Endodermal cell (in vitro differentiated cells): ENCODE data around the gene LAIR1. TPM values are rescaled to one million over a fixed set of nuclear protein-coding genes. Genes with fewer than 3 reads are reported as not detected.
A peak's percentile ranks its signal among the peaks of the same experiment; 100 is the strongest.

Experiments used
- DNase-seq: peaks from one replicate; pipeline ENCODE4 v3.0.0-alpha.2; 2017
- H3K27ac ChIP-seq: 2 replicates; pipeline ENCODE4 v1.5.1; 2013; ENCODE audit warnings: mild to moderate bottlenecking, low read depth, low read length, moderate library complexity
- H3K27me3 ChIP-seq: 2 replicates; pipeline ENCODE4 v1.6.1; 2013; ENCODE audit warnings: mild to moderate bottlenecking, low read length, moderate library complexity; ENCODE audit not compliant: insufficient read depth, control insufficient read depth, poor library complexity, severe bottlenecking
- H3K36me3 ChIP-seq: 2 replicates; pipeline ENCODE4 v1.7.0; 2013; ENCODE audit warnings: mild to moderate bottlenecking, low read length, moderate library complexity; ENCODE audit not compliant: control insufficient read depth, insufficient read depth
- H3K4me1 ChIP-seq: one replicate; pipeline ENCODE4 v1.7.0; 2013; ENCODE audit warnings: low read length; ENCODE audit not compliant: control insufficient read depth, insufficient read depth
- H3K4me3 ChIP-seq: 2 replicates; pipeline ENCODE4 v1.5.1; 2013; ENCODE audit warnings: mild to moderate bottlenecking, low read length, moderate library complexity
- H3K9ac ChIP-seq: 2 replicates; pipeline ENCODE4 v1.6.1; 2013; ENCODE audit warnings: mild to moderate bottlenecking, low read length, moderate library complexity; ENCODE audit not compliant: poor library complexity, severe bottlenecking; ENCODE audit errors: extremely low read depth
- H3K9me3 ChIP-seq: 2 replicates; pipeline ENCODE4 v1.6.1; 2013; ENCODE audit warnings: mild to moderate bottlenecking, low read length, moderate library complexity; ENCODE audit not compliant: control insufficient read depth
- H3K27ac Mint-ChIP-seq: 2 replicates; pipeline ENCODE4 v1.8.0; 2020; ENCODE audit warnings: mixed read lengths
- H3K27me3 Mint-ChIP-seq: 2 replicates; pipeline ENCODE4 v1.8.0; 2021; ENCODE audit warnings: mild to moderate bottlenecking, mixed read lengths; ENCODE audit not compliant: insufficient read depth
- H3K36me3 Mint-ChIP-seq: 2 replicates; pipeline ENCODE4 v1.8.0; 2020; ENCODE audit warnings: low read depth, mixed read lengths
- H3K4me1 Mint-ChIP-seq: 2 replicates; pipeline ENCODE4 v1.8.0; 2020; ENCODE audit warnings: mixed read lengths
- H3K4me3 Mint-ChIP-seq: 2 replicates; pipeline ENCODE4 v1.8.0; 2020; ENCODE audit warnings: mild to moderate bottlenecking, moderate library complexity, mixed read lengths
- H3K9me3 Mint-ChIP-seq: 2 replicates; pipeline ENCODE4 v1.8.0; 2020; ENCODE audit warnings: mild to moderate bottlenecking, mixed read lengths
- WGBS, 2 experiments: methylation state at CpG; one replicate each; pipeline versions ENCODE4 v1.1.5 to v1.1.7; 2013; ENCODE audit warnings: missing lambda C conversion rate in 2 of 2, mixed read lengths in 1 of 2; ENCODE audit not compliant: insufficient coverage in 1 of 2, insufficient read length in 1 of 2; 5-methylcytosine and 5-hydroxymethylcytosine counted together
- total RNA-seq, 2 donors: library from RNA; stranded (reverse); fragmentation: NEBNext Ultra II Directional in 1 of 2; extraction: Animal tissue kit (Norgen Biotek cat#: 25700) in 1 of 2; gene quantifications; 2 replicates in 1 of 2; 3 replicates in 1 of 2; pipeline ENCODE4 v1.2.1, GENCODE V29; 2021
- TF ChIP-seq, protein P1 (sequence below): fragments of 200-600 bp; sonication (generic); conservative IDR thresholded peaks from 2 replicates; pipeline ENCODE4 v1.5.0; 2021; ENCODE audit warnings: antibody characterized with exemption, mild to moderate bottlenecking

The LAIR1 gene
- total RNA-seq, 2 donors from 2014 or later: not detected

- no peak overlapping the region for H3K4me3 ChIP-seq
- WGBS, 2 experiments: 77 to 78% methylated on average over 9 to 11 of the region's 11 CpGs
- no peak overlapping the region for H3K27ac Mint-ChIP-seq
- H3K27me3 ChIP-seq: no peaks in the 10 kb centered on the region
- peaks cover 3% of the 10 kb centered on the region for H3K27me3 Mint-ChIP-seq
- H3K9me3 Mint-ChIP-seq: peaks cover 24% of the 10 kb centered on the region
- no peak overlapping the region for H3K4me3 Mint-ChIP-seq
- H3K36me3 Mint-ChIP-seq: no peaks in the 10 kb centered on the region
- no peak overlapping the region for H3K27ac ChIP-seq
- H3K9me3 ChIP-seq: peaks cover 3% of the 10 kb centered on the region
- H3K9ac ChIP-seq: no peak overlapping the region
- DNase-seq: peak; percentile 73
- no peaks in the 10 kb centered on the region for H3K36me3 ChIP-seq
- TF ChIP-seq, protein P1, sequence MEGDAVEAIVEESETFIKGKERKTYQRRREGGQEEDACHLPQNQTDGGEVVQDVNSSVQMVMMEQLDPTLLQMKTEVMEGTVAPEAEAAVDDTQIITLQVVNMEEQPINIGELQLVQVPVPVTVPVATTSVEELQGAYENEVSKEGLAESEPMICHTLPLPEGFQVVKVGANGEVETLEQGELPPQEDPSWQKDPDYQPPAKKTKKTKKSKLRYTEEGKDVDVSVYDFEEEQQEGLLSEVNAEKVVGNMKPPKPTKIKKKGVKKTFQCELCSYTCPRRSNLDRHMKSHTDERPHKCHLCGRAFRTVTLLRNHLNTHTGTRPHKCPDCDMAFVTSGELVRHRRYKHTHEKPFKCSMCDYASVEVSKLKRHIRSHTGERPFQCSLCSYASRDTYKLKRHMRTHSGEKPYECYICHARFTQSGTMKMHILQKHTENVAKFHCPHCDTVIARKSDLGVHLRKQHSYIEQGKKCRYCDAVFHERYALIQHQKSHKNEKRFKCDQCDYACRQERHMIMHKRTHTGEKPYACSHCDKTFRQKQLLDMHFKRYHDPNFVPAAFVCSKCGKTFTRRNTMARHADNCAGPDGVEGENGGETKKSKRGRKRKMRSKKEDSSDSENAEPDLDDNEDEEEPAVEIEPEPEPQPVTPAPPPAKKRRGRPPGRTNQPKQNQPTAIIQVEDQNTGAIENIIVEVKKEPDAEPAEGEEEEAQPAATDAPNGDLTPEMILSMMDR: no peak
- no peaks in the 10 kb centered on the region for H3K4me1 ChIP-seq
- no peaks in the 10 kb centered on the region for H3K4me1 Mint-ChIP-seq
Observed at GRCh38 chr19:54316746-54317107, 48.0 kb downstream of the LAIR1 start.

DNA sequence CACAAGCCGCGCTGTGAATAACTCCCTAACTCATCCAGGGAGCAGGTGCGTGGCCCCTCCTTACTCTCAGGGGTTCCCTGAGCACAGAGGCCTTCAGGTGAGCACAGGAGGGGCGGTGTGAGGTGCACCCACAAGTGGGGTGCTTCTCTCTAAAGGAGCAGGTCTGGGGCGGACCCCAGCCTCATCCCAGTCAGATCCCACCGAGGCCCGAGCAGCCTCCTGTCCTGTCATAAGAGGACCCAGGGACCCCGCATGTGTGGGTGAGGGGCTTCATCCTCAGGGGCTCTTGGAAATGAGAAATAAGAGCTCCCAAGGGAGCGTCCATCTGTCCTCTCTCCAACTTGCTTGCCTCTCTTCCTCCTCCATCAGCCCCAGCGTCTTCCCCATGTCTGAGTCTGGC is 48.8 kb downstream of the LAIR1 start:
- Histone ChIP-seq H3K36me3 (no peaks in the 10 kb centered on the region), H3K4me1 (no peaks in the 10 kb centered on the region), H3K9me3 (no peaks in the 10 kb centered on the region), H3K27me3 (no peaks in the 10 kb centered on the region), H3K9ac (no peak overlapping the region), H3K27ac (no peak overlapping the region), H3K4me3 (no peak overlapping the region)
- Mint-ChIP-seq H3K9me3 (peaks cover 16% of the 10 kb centered on the region), H3K4me1 (no peaks in the 10 kb centered on the region), H3K27me3 (no peaks in the 10 kb centered on the region), H3K27ac (no peak overlapping the region), H3K4me3 (no peak overlapping the region), H3K36me3 (no peaks in the 10 kb centered on the region)
- TF ChIP-seq, protein P1: no peak
- WGBS, 2 experiments: 85 to 87% methylated on average over 5 to 10 of the region's 10 CpGs
- no peak for DNase-seq

- DNase-seq: no peak
- Histone ChIP-seq H3K9me3 (no peaks in the 10 kb centered on the region), H3K9ac (no peak within 1 kb of the TSS), H3K27ac (no peak within 1 kb of the TSS), H3K4me1 (no peaks in the 10 kb centered on the region), H3K36me3 (no peaks in the 10 kb centered on the region), H3K27me3 (no peaks in the 10 kb centered on the region), H3K4me3 (no peak within 1 kb of the TSS)
- H3K4me1 Mint-ChIP-seq: no peaks in the 10 kb centered on the region
- H3K9me3 Mint-ChIP-seq: peaks cover 2% of the 10 kb centered on the region
- 76 to 85% methylated on average over 5 to 13 of the region's 13 CpGs for WGBS, 2 experiments
- H3K27ac Mint-ChIP-seq: no peak within 1 kb of the TSS
- TF ChIP-seq, protein P1: no peak
- H3K36me3 Mint-ChIP-seq: no peaks in the 10 kb centered on the region
- H3K27me3 Mint-ChIP-seq: peaks cover 5% of the 10 kb centered on the region
- no peak within 1 kb of the TSS for H3K4me3 Mint-ChIP-seq
Observed at GRCh38 chr19:54312436-54313377, 52.0 kb downstream of the LAIR1 start, which contains the start of gene LILRA5. TSS of gene LILRA5 (minus strand) at chr19:54313166. CDS start at chr19:54313019, 147 bp downstream.
